Esophagus (tissue), 2 donors: ENCODE results near the gene FARSB. TPM values are rescaled to one million over a fixed set of nuclear protein-coding genes. Genes with fewer than 3 reads are reported as not detected.
A peak's percentile ranks its signal among the peaks of the same experiment; 100 is the strongest.
"Not testable (repeated sequence)": the region's sequence is repeated elsewhere in the genome, so short reads cannot be mapped to it uniquely, and the experiment has no call there.

Experiments
- H3K27ac ChIP-seq, 2 donors: one replicate each; pipeline ENCODE4 v1.5.1; 2013; ENCODE audit warnings: low read depth in 2 of 2, mild to moderate bottlenecking in 2 of 2, inconsistent platforms in 1 of 2, low read length in 1 of 2, moderate library complexity in 1 of 2
- H3K27me3 ChIP-seq, 2 donors: one replicate each; pipeline ENCODE4 v1.6.1; 2013; ENCODE audit warnings: low read length in 2 of 2, control low read depth in 1 of 2, mild to moderate bottlenecking in 1 of 2; ENCODE audit not compliant: insufficient read depth in 2 of 2, control insufficient read depth in 1 of 2
- H3K36me3 ChIP-seq, 2 donors: one replicate each; pipeline ENCODE4 v1.6.1; 2013; ENCODE audit warnings: low read length in 1 of 2; ENCODE audit not compliant: control insufficient read depth in 2 of 2, insufficient read depth in 2 of 2
- H3K4me1 ChIP-seq, 2 donors: one replicate each; pipeline ENCODE4 v1.6.1; 2013; ENCODE audit warnings: low read length in 1 of 2; ENCODE audit not compliant: control insufficient read depth in 2 of 2, insufficient read depth in 2 of 2
- H3K4me3 ChIP-seq, 2 donors: one replicate each; pipeline ENCODE4 v1.5.1; 2013; ENCODE audit warnings: low read length in 2 of 2, mild to moderate bottlenecking in 2 of 2, low read depth in 1 of 2, moderate library complexity in 1 of 2
- H3K9me3 ChIP-seq, 2 donors: one replicate each; pipeline ENCODE4 v1.6.1; 2013; ENCODE audit warnings: mild to moderate bottlenecking in 2 of 2, low read depth in 1 of 2, low read length in 1 of 2, moderate library complexity in 1 of 2; ENCODE audit not compliant: control insufficient read depth in 2 of 2, insufficient read depth in 1 of 2
- WGBS, 2 donors: extraction: QIAGEN DNeasy Blood & Tissue Kit; methylation state at CpG; one replicate each; pipeline ENCODE4 v1.1.7; 2013; 5-methylcytosine and 5-hydroxymethylcytosine counted together
- polyA plus RNA-seq, 2 donors: library from polyadenylated mRNA; stranded (reverse); fragments of 200-250 nt; gene quantifications; one replicate each; pipeline ENCODE4 v1.2.3, GENCODE V29; 2013
- donor health status: healthy with polysubstance abuse.
- donor health status: Bipolar disorder and iron deficiency.

FARSB gene
- polyA plus RNA-seq, 2 donors = 12.6 to 22.5 TPM

DNA sequence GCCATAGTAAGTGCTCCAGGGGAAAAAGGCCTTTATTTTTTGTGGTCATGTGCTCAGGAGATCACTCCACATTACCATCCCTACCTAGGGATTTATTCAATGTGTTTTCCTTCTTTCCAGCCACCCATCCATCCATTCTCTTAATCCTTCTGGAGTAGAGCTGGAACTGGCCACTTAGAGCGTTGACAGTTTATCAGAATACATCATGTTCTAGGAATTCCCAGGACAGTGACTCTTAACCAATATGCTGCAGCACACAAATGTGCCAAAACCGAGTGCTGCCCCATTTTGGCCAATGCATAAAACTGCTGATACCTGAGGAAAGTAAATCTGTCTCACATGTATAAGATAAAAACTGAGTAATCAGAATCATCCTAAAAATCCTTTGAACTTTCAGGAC lies 63.7 kb downstream of the FARSB start:
- Histone ChIP-seq H3K36me3 (no peaks in the 10 kb centered on the region), H3K9me3 (no peaks in the 10 kb centered on the region), H3K4me1 (no peaks in the 10 kb centered on the region), H3K4me3 (no peak overlapping the region), H3K27ac (no peak overlapping the region), H3K27me3 (no peaks in the 10 kb centered on the region)
- 74 to 82% methylated on average over 2 of the region's 2 CpGs for WGBS, 2 donors

DNA sequence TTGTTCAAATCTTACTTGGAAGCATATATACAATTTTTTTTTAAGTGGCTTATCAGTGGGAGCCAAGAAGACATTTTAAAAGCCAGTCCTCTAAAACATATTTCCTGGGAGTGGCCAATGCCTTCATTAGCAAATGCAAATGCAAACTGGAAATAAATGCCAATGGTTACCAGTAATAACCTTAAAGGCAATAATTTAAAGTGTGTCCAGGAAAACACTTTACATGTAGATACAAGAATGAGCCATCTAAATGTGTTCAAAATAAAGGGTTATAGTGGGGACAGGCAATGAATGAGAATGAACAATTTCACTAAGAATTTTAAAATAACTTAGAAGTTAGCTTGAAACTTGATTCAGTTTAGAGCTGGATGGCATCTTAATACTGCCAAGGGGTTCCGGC lies 64.2 kb downstream of the FARSB start:
- Histone ChIP-seq H3K9me3 (no peaks in the 10 kb centered on the region), H3K4me3 (no peak overlapping the region), H3K4me1 (no peaks in the 10 kb centered on the region), H3K36me3 (no peaks in the 10 kb centered on the region), H3K27ac (no peak overlapping the region), H3K27me3 (no peaks in the 10 kb centered on the region)
- 92 to 94% methylated on average over 1 of the region's 1 CpG for whole genome bisulfite sequencing, 2 donors

DNA sequence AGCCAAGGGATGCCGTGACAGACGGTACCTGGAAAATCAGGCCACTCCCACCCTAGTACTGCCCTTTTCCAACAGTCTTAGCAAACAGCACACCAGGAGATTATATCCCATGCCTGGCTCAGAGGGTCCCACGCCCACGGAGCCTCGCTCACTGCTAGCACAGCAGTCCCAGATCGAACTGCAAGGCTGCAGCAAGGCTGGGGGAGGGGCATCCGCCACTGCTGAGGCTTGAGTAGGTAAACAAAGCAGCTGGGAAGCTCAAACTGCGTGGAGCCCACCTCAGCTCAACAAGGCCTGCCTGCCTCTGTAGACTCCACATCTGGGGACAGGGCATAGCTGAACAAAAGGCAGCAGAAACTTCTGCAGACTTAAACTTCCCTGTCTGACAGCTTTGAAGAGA lies 71.3 kb downstream of the FARSB start:
- not testable (repeated sequence) for H3K4me1 ChIP-seq, H3K4me3 ChIP-seq, H3K27ac ChIP-seq, H3K9me3 ChIP-seq, H3K27me3 ChIP-seq, H3K36me3 ChIP-seq
- 92 to 95% methylated on average over 8 of the region's 8 CpGs for WGBS, 2 donors

DNA sequence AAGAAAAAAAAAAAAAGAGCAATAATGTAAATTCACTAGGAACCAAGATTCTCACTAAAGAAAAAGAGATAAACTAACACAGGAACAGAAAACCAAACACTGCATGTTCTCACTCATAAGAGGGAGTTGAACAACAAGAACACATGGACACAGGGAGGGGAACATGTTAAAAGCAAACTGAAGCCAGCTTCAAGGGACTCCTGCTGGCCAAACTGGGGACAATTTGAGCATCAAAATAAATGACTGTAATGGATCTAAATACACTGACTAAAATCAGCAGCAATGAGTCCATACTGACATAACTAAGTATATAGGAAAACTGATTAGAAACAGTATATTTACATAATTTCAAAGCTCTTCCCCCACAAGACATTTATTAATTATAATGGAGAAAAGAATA lies 73.0 kb downstream of the FARSB start:
- Histone ChIP-seq H3K27ac (no peak overlapping the region), H3K9me3 (no peaks in the 10 kb centered on the region), H3K4me1 (no peaks in the 10 kb centered on the region), H3K27me3 (no peaks in the 10 kb centered on the region), H3K36me3 (no peaks in the 10 kb centered on the region), H3K4me3 (no peak overlapping the region)

DNA sequence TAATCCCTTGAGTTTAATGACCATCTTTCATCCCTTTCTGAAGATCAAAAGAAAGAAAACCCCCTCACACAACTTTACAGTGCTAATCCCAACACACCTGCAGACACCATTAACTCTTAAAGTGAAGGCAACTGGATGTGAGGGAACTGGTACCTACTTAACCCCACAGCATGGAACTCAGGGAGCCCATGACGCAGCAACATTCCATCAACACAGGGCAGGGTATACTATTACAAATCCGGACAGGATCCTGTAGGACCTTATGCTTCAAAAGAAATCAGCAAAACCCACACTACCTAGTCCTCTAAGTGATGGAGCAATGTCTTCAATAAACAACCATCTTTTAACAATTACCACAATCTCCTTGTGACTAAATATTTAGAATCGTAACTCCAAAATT lies 78.6 kb downstream of the FARSB start:
- no peaks in the 10 kb centered on the region for H3K27me3 ChIP-seq
- H3K4me1 ChIP-seq = peaks cover 0 to 4% of the 10 kb centered on the region in 2 donors
- 74 to 92% methylated on average over 3 of the region's 3 CpGs for WGBS, 2 donors
- no peaks in the 10 kb centered on the region for H3K36me3 ChIP-seq
- H3K27ac ChIP-seq = no peak overlapping the region
- no peaks in the 10 kb centered on the region for H3K9me3 ChIP-seq
- no peak overlapping the region for H3K4me3 ChIP-seq

DNA sequence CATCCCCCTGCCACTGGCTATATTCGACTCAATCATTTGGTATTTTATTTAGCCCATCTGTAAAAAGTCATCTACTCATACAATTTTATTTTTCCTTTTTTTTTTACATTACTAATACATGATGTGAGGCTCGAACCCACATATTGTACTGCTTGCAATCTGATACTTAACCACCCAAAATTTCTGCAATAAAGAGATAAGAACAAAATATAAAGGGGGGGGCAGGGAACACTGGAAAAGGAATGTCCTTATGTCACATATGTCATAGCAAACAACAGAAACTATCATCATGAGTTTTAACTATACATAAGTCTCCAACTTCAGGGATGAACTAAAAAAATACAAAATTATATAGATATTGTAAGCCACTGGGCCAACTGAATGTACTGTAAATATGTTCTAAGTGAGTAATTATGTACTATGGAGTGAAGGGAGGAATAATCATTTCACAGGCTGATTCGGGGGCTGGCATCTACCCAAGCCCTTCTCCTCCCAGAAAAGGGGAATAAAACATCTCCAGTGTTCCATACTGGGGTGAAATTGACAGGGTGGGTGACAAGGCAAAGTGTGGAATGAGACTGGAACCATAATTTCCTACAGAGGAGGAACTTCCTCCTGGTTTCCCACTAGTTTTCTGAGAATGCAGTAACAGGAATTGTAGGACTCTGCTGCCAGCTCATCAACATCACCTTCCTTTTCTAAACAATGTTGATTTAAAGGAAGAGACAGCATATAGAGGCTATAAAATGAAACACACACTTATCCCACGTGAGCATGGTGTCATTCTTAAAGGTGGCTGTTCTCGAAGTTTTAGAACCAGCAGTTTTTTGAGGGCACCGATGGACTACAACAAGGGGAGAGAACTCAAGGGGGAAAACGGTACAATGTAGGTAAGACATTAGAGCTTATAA lies 79.5 kb downstream of the FARSB start:
- Histone ChIP-seq H3K27me3 (no peaks in the 10 kb centered on the region), H3K27ac (no peak overlapping the region), H3K36me3 (peaks cover 0 to 2% of the 10 kb centered on the region in 2 donors), H3K4me1 (peaks cover 0 to 4% of the 10 kb centered on the region in 2 donors), H3K9me3 (no peaks in the 10 kb centered on the region), H3K4me3 (no peak overlapping the region)
- WGBS, 2 donors = 81 to 84% methylated on average over 7 of the region's 7 CpGs

DNA sequence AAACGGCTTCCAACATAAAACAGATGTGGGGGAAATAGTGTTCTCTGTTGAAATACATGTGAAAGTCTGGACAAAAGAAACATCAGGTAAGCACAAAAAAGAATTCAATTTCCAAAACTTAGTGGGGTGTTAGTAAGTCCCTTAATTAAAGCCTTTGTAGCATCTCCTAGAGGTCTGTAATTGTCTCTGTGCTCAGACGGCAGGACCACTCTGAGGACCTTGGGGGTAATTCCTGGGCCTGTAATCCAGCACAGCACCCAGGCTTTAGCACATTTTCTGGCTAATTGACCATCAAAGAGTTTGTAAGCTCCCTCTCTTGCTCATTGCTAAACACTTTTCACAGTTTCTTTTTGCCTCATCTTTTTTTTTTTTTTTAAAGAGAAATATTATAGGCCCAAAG lies 80.3 kb downstream of the FARSB start:
- Histone ChIP-seq H3K36me3 (peaks cover 0 to 2% of the 10 kb centered on the region in 2 donors), H3K27me3 (no peaks in the 10 kb centered on the region), H3K4me3 (no peak overlapping the region), H3K4me1 (peaks cover 0 to 4% of the 10 kb centered on the region in 2 donors), H3K9me3 (no peaks in the 10 kb centered on the region), H3K27ac (no peak overlapping the region)
- 86 to 92% methylated on average over 2 of the region's 2 CpGs for WGBS, 2 donors

DNA sequence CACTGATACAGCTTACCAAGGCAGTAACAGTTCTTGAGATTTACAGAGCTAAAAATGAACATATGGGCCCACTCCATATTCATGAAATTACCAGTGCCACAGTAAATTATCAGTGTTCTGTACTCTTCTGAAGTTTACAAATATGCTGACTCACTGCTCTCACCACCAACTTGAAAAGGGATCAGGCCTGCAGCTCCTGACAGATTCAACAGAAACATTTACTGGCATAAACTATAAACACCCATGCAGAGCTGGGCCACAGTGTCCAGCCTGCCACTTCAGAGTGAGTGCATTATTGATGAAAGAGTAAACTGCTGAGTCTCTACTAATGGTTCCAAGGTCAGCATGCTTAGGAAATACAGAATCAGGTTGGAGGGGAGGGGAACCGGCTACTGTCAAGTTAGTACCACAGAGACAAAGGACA lies 83.1 kb downstream of the FARSB start:
- peaks cover 0 to 2% of the 10 kb centered on the region in 2 donors for H3K36me3 ChIP-seq
- no peak overlapping the region for H3K4me3 ChIP-seq
- H3K27me3 ChIP-seq = no peaks in the 10 kb centered on the region
- H3K4me1 ChIP-seq = peaks cover 0 to 4% of the 10 kb centered on the region in 2 donors
- peak overlapping the region; percentile 53 to 60 for H3K27ac ChIP-seq
- WGBS, 2 donors = 74 to 76% methylated on average over 1 of the region's 1 CpG
- no peaks in the 10 kb centered on the region for H3K9me3 ChIP-seq

DNA sequence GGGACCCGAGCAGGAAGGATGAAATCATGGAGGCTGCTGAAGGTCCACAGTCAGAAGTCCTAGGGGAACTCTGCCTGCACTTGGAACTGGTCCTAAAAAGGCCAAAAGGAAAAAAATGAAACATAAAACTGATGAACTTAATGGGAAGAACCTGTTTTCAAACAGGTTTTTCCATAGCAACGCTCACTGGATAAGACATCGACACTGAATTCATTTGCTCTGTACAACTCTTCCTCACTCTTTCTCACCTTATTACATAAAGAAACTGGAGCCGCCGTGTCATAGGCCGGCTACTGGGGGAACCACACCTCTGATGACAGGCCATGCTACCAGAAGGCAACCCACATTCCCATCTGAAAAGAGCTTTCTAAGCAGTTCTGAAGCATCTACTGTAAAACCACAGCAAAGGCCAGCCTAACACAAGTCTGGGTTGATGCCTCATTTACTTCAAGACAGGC lies 83.6 kb downstream of the FARSB start:
- Histone ChIP-seq H3K27me3 (no peaks in the 10 kb centered on the region), H3K27ac (peak overlapping the region; percentile 53 to 60)
- 49 to 57% methylated on average over 6 of the region's 6 CpGs for WGBS, 2 donors

DNA sequence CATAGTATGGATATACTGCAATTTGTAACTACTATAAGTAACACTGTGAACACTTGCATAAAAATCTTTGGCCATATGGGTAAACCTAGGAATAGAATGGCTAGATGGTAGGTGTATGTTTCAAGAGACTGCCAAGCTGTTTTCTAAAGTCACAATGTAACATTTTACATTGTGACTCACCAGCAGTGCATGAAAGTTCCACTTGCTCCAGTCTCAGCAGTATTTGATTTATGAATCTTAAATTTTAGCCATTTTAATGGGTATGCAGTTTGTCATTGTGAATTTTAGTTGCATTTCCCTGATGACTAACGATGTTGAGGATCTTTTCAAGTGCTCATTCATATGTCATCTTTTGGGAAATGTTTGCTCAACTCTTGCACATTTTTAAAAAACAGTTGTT lies 86.1 kb downstream of the FARSB start:
- H3K36me3 ChIP-seq = peaks cover 0 to 2% of the 10 kb centered on the region in 2 donors
- no peak overlapping the region for H3K4me3 ChIP-seq
- no peak overlapping the region for H3K27ac ChIP-seq
- H3K9me3 ChIP-seq = no peaks in the 10 kb centered on the region
- no peaks in the 10 kb centered on the region for H3K27me3 ChIP-seq
- whole genome bisulfite sequencing, 2 donors = 79 to 88% methylated on average over 1 of the region's 1 CpG
- peaks cover 0 to 4% of the 10 kb centered on the region in 2 donors for H3K4me1 ChIP-seq

More for the DNA sequence above, 83.6 kb downstream of the FARSB start:
- Histone ChIP-seq H3K4me3 (no peak overlapping the region), H3K9me3 (no peaks in the 10 kb centered on the region), H3K4me1 (peaks cover 0 to 4% of the 10 kb centered on the region in 2 donors), H3K36me3 (peaks cover 0 to 2% of the 10 kb centered on the region in 2 donors)
